Activated CD4-positive, alpha-beta T cell treated with anti-CD3 and anti-CD28 coated beads, Interleukin-2, amount 50 U/mL, for 16 hours (primary cell): ENCODE results near the gene NDUFA11.

Source experiments
- DNase-seq: peaks from one replicate; pipeline ENCODE4 v3.0.0-alpha.2; 2020

Gene NDUFA11

GRCh38 chr19:5905114-5905778 is 1.7 kb upstream of the NDUFA11 start:
- DNase-seq = no peak

GRCh38 chr19:5904352-5905113 is 943 bp upstream of the NDUFA11 start, which contains the start of gene VMAC:
Gene VMAC, plus strand, starts transcription at chr19:5904872. Its CDS starts 19 bp downstream, at chr19:5904891.
- DNase-seq = peak; percentile 100

DNA sequence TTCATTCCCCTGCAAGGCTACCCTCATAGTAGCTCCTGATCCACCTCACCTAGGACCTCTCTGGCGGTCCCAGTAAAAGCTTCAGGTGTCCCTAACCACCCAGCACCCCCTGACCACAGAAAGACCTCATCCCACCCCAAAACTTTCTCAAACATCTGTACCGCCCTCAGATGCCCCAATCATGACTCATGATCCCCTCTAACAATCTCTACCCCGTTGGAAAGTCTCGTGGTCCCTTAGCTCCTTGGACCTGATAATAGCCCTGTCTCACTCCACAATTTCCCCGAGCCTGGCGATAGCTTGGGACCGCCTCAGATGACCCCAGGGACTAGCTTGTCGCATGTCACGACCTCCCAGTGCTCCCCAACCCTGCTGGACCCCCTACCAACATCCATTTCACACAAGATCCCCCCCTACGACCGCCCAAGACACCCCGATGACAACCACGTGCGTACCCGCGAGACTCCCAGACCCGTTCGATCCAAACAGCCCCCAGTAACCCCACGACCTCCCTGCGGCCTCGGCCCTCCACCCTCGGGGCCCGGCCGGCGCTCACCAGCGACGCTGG is 450 bp downstream of the NDUFA11 start:
- DNase-seq = no peak

GRCh38 chr19:5900976-5901375 is 2.6 kb downstream of the NDUFA11 start:
- DNase-seq = no peak

DNA sequence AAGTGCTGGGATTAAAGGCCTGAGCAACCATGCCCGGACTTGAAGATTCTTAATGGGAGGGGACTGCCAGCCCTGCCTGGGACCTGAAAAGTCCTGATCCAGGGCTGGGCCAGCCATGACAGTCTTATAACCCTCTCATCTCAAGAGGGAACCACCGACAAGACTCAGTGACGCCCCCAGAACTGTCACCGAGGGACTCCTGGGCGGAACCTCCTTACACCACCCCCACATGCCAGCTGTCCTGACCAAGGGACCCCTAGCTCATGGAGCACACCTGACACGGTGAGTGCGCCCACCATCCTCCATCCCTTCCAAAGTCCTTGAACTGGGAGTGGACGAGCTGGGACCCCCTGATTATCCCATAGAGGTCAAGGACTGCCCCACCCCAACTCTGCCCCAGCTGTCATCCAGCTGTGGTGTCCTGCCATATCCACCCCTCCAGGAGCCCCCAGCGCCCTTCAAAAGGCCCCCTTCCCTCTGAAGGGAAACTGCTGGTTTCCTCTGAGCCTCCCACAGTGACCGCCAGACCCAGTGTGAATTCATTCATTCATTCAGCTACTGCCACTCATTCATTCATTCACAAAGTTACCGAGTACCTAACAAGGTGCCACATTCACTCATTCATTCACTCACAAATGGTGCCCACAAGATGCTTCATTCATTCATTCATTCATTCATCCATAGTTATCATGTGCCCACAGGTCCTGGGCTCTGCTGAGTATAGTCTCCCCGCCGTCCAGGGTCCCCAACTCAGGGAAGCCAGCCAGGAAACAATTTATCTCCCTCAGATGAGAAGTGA is 3.7 kb downstream of the NDUFA11 start:
- no peak for DNase-seq

- no peak for DNase-seq
These were observed 6.2 kb downstream of the NDUFA11 start for GRCh38 chr19:5897189-5897969.

GRCh38 chr19:5896365-5897076 is 7.1 kb downstream of the NDUFA11 start:
- DNase-seq = no peak

DNA sequence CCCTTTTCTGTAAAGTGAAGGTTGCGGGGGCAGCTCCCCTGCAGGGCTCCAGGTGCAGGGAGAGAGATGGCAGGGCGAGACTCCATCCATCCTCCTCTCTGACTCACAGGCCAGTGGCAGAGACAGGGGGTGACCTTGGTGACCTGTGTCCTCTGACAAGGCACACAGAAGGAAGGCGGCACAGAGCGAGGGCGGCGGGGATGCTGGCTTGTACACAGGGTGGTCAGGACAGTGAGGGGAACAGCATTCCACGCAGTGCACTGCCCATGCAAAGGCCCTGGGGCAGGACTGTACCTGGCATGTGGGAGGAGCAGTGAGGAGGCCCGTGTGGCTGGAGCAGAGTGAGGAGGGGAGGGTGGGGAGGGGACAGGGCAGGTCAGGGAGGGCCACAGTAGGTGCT is 7.7 kb downstream of the NDUFA11 start:
- no peak for DNase-seq

DNA sequence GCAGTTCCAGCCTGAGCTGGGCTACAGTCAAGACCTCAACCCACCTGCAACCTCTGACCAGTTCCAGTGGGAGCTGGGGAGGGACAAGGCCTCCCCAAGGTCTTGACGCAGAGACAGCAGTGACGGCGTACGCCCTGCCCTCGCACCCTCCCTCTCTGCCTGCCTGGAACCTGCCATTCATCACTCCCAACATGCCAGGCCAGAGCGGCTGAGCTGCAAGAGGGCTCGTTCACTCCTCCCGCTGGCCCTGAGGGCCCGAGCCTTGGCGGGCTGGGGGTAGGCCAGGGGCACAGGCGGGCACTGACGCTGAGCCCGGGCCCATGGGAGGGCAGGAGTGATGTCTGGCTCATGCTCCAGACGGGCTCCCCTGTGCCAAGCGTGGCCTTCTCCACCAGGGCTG is 8.2 kb downstream of the NDUFA11 start:
- no peak for DNase-seq

DNA sequence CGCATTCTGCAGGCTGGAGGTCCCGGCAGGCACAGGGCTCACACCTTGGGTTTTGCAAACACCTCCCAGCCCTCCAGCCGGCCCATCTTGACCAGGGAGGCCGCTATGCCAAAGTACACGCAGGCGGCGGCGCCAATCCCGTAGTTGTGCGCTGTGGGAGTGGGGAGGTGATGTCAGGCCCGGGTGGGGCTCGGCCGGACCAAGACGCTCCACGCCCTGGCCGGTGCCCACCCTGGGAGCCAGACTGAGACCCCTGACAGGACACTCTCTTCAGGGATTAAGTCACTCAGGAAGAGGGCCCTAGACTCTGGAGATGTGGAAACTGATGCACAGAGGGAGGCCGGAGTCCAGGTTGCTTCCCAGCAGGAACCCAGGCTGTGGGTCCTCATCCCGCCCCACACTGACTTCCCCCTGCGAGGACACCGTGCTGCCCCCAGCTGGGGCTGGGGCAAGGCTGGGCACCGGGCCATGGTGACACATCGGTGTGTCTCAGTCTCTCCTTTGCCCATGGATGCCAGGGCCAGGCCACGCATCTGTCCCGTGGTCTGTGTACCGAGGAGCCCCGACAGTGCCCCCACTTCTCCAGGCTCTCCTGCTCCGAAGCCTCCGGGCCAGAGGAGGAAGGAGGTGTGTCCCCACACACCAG is 8.8 kb downstream of the NDUFA11 start:
- DNase-seq = no peak

GRCh38 chr19:5893907-5894703 is 9.5 kb downstream of the NDUFA11 start:
- no peak for DNase-seq

DNA sequence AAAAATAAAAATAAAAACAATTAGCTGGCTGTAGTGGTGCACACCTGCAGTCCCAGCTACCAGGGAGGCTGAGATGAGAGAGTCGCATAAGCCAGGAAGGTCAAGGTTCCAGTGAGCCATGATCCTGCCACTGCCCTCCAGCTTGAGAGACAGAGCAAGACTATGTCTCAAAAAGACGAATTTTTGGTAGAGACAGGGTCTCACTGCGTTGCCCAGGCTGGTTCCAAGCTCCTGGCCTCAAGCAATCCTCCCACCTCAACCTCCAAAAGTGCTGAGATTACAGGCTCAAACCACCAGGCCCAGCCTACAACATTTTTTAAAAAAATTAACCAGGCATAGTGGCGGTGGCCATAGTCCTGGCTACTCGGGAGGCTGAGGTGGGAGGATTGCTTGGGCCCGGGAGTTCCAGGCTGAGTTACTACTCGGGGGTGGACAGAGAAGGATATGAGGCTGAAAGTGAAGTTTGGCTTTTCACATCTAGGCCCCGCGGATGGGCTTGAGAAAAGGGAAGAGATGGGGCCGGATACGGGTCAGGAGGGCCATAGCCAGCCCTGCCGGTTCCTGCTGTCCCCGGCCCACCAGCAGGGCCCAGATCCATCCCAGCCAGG is 10.2 kb downstream of the NDUFA11 start:
- DNase-seq = no peak

DNA sequence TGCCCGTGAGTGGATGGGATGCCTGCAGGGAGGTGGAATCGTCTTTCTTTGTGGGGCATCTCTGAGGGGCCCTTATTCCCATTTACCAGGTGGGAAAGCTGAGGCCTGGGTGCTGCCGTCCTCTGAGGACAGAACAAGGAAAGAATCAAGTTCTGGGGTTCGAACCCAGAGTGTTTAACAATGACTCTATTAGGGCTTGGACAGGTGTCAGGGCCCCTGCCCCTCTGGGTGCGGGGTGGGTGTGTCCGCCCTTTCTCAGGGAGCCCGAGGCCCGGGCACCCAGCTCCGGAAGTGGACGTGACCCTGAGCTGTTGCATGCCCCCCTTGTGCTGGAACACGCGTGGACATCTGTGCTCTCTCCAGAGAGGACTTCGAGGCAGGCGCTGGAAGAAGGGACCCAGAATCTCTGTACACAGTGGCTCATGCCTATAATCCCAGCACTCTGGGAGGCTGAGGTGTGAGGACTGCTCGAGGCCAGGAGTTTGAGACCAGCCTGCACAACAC is 10.8 kb downstream of the NDUFA11 start:
- DNase-seq = no peak

DNA sequence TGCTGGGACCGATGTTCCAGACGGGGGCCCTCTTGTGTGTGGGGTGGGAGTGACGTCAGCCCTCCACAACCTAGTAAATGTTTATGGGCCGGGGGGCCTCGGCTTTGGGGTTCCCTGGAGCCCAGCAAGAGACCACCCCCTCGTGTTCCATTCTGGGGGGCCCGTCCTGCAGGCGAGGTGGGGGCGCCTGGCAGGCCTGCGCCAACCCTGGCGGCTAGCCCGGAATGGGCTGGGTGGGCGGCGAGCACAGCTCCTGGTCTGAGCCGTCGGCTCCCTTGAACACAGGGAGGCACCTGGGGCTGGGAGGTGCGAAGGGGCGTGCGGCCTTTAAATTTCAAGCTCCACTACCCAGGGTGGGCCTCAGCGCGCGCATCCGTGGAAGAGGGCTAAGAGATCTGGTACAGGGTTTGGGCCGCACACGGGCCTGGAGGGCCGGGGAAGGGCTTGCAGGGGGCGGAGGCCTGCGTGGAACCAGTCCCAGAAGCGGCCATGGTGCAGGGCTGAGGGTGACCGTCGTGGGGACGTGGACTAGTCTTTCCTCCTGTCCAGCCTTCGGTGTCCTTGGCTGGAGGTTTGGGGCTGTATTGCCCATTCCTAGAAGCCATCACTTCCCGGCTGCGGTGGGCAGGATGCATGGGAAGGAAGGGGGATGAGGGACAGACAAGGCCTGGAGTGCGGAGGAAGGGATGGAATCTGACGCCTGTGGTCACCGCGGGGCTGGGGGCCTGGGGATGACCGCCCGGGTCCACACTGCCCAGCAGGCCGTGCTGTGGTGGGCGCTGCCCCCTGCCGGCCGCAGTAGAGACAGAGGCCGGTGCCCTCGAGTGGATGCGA is 11.4 kb downstream of the NDUFA11 start:
- DNase-seq = peak; percentile 17

DNA sequence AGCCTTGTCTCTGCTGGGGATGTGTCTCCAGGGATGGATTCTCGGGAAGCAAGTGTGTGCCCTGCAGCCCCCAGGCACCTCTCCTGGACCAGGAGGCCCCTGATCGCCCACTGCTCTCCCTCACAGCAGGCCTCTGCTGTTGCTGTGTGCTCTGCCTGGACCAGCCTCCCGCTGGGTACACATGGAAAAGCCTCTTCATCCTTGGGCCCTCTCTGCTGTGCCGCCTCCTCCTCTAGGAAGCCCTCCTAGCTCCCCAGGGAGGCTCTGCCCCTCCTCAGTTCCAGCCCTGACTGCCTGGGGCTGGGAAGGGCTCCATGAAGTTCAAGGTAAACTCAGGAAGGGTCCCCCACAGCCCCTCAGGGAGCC is 12.0 kb downstream of the NDUFA11 start:
- no peak for DNase-seq

GRCh38 chr19:5890099-5890498 is 13.5 kb downstream of the NDUFA11 start:
- DNase-seq = no peak

DNA sequence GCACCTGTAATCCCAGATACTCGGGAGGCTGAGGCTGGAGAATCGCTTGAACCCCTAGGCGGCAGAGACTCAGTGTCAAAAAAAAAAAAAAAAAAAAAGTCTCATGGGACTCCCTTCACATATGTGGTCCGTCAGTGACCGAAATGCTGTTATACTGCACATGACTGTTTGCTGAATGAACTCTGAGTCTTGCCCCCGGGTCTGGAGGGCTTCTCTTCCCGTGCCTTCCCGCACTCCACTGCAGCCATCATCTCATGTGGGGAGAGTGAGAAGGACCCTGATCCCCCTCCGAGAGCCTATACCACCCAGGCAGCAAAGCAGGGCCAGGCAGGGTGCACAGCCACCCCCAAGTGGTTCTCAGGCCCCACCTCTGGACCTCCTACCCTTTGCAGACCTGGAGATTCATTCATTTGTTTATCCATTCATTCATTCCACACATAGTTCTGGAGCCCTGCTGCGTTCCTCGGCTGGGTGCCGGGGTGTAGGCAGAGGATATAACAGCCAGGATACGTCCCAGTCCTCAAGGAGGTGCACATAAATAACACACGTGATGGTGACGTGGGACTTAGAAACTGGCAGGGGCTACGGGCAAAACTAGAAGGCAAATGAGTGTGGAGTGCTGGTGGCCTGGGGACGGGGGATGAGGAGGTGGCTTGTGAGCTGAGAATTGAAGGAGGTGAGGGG is 14.2 kb downstream of the NDUFA11 start:
- DNase-seq = no peak
